Measurements from ENCODE around the gene TRIM66.

The TRIM66 gene, protein sequence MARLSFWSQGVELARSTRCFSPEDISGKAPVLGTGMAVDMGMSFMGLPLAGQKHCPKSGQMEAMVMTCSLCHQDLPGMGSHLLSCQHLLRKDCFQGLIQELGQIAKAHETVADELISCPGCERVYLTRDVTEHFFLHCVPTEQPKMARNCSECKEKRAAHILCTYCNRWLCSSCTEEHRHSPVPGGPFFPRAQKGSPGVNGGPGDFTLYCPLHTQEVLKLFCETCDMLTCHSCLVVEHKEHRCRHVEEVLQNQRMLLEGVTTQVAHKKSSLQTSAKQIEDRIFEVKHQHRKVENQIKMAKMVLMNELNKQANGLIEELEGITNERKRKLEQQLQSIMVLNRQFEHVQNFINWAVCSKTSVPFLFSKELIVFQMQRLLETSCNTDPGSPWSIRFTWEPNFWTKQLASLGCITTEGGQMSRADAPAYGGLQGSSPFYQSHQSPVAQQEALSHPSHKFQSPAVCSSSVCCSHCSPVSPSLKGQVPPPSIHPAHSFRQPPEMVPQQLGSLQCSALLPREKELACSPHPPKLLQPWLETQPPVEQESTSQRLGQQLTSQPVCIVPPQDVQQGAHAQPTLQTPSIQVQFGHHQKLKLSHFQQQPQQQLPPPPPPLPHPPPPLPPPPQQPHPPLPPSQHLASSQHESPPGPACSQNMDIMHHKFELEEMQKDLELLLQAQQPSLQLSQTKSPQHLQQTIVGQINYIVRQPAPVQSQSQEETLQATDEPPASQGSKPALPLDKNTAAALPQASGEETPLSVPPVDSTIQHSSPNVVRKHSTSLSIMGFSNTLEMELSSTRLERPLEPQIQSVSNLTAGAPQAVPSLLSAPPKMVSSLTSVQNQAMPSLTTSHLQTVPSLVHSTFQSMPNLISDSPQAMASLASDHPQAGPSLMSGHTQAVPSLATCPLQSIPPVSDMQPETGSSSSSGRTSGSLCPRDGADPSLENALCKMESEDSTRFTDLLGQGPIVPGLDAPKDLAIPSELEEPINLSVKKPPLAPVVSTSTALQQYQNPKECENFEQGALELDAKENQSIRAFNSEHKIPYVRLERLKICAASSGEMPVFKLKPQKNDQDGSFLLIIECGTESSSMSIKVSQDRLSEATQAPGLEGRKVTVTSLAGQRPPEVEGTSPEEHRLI (N-terminal part only)

DNA sequence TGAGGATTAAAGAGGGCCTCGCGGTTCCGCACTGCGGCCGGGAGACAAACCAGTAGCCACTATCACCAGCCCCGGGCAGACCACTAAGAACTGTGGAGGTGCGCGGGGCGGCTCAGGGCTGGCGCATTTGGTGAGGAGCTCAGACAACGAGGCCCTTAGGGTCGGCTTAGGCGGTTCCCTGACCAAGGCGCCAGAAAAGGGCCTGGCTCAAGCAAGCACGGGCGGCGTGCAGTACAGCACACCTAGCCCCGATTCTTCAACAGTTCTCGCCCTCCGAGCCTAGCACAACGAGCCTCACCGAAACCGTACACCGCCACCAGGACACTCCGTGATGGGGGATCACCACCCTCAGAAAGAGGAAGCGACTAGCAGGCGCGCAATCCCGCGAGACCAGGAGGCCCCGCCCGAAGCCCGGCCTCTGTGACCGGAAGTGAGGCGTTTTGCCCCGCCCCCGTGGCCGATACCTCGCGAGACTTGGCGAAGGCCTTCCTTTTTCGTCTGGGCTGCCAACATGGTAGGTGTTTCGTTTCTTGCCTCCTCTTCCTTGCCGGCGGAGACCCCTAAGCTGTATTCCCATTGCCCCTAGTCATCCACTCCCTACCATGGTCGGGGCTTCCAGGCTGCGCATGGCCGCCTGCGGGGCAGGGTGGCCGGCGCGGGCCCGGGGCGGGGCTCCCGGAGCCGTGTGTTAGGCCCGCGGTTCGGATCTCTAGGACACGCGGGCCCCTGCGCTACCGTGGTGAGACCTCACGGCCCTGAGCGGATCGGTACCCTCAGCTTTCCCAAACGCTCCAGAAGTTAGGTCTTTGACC is at the start of gene TRIM66, which contains the start of gene RPL27A:
TRIM66 (minus strand) TSS at position 363 of the 812 bp plus-strand sequence. CDS start 10,391 bp downstream, outside the sequence.
RPL27A (plus strand) TSS at position 490 of the 812 bp plus-strand sequence; CDS start at position 512, 22 bp downstream.
- peak; percentile 86 to 99 (median 95) for DNase-seq

DNA sequence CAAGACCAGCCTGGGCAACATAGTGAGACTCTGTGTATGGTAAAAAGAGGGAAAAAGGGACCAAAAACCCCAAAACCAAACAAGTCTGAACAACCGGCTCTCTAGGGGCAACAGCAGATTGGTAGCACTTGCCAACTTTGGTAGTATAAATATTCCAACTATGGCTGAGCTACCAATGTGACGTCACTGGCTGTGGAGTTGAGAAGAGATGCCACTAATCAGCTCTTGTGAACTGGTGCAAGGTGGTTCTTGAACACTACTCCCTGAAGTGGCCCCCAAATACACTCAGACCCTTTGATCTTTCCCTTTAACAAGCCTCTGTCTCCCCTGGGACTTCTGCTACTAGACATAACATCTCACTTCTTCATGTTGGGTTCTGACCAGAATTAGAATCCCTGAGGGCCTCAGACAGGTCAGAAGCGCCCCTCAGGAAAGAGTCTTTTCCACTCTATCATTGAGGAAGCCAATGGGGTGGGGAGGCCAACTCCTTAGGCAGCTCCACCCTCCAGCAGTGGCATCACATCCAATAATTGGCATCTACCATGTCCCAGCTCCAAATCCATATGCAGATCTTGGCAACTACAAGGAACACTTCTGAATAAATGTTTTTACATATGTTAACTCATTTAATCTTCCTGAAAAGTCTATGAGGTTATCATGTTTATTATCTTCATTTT is 49.3 kb upstream of the TRIM66 start:
- no peak for DNase-seq

DNA sequence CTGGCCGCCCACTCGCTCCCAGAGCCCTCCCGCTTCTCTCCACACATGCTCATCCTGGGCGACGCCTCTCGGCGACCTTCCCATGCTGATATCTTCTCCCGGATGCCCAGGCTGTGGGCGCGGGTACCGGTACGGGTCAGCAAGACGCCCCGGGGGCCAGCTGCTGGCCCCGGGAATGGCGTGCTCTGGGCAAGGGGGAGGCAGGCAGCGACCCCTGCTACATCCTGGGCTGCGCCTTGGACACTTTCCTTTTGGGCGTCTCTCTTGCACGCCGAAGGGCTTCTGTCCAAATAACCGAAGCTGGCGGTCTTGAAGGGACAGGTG is 48.2 kb upstream of the TRIM66 start:
- DNase-seq = no peak

DNA sequence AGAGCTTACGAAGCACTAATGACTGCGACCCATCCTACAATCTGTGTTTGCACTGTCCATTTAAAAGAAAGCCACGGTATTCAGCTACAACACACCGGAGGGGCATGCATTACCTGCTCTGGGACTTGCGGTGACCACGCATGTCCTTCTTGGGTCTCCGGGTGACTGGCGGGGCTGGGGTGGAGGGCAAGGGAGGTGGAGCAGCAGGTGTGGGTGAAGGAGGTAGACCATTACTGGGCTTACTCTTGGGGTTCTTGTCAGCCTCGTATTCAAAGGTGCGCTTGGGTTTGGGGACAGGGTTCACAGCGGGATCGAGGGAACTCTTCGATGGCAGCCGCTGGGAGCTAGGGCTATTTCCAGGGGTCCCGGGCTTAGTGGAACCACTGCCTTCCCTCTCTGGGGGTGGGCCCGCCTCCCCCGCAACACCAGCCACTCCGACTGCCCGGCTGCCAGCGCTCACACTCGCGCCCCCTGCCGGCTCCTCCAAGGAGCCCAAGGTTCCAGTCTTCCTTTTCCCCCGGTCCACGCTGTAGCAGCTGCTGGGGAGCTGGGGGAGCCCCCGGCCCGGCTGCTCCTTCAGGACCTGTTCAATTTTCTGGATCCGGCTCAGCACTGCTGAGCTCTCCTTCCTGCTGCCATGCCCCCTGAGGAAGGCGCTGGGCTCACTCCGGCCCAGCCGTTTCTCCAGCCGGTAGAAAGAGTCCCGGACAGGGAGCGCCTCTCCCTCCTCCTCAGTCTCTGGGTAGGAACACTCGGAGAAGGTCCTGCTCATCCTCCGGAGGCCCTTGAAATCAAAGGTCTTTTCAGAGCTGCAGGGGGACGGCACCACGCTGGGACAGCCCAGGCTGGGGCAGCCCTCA is 47.6 kb upstream of the TRIM66 start:
- DNase-seq = no peak

DNA sequence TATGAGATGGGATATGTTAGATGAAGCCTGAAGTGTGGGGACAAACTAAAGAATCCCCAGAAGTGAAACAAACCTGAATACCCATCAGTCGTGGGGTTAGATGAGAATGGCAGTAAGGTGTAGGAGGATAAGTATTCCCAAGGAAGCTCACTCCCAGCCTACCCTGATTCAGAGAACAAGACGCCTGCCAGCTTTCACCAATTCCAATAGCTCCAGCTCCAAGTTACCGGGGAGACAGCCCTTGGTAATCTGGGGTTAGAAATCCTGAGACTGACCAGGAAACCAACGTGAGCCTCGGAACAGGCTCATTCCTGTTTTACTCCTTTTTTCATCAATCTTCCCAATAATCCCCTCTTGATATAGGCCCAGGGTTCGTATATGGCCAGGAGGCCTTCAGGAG is 46.6 kb upstream of the TRIM66 start:
- peak in 2 of 58 donors; percentile 7 to 41 for DNase-seq

DNA sequence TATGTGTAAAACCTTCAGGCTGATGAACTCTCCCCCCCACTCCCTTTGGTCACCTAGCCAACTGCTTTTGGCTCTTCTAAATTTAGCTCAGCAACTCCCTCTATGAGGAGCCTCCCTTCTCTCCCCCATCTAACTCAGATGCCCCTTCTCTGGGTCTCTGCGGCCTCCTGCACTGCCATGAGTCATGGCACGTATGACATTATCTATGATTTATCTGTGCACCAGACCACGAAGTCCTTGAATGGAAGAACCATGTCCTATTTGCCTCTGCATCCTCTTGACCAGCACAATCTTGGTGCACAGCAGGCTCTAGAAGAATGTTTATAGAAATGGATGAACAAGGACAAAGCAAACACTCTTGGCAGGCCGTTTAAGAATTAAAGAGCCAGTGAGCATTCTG is 46.1 kb upstream of the TRIM66 start:
- no peak for DNase-seq

DNA sequence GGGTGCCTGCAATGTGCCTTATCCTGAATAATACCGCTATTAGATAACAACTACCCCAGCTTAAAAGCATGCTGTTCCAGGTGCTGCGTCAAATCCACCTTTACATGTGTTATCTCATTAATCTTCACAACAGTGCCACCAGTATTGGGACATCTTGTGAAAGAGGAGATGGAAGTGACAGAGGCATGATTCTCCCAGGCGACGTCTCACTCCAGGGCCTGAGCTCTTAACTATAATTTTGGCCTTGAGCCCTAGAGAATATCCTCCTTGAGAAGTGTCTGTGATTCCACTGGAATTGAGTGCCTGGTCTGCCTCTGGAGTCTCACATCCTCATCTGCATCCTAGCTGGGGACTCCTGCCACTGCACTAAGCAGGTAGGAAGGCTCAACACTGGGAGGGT is 43.9 kb upstream of the TRIM66 start:
- DNase-seq = no peak

DNA sequence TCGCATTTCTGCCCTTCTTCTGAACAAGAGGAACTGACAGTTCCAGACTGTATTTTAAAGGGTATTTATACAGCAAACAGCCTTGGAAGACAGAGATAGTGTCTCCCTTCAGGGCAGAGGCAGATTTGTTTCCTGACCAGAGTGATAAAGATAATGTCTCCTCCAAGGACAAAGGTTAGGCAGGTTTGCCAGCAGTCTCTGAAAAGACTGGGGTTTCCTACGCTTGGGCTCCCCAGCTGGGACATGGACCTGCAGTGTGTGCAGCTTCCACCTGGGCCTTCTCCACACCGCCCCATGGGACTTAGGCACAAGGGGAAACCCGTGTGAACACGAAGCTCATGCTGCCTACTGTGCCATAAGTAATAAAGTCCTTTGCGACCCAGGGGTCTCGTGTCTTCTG is 42.2 kb upstream of the TRIM66 start:
- no peak for DNase-seq

DNA sequence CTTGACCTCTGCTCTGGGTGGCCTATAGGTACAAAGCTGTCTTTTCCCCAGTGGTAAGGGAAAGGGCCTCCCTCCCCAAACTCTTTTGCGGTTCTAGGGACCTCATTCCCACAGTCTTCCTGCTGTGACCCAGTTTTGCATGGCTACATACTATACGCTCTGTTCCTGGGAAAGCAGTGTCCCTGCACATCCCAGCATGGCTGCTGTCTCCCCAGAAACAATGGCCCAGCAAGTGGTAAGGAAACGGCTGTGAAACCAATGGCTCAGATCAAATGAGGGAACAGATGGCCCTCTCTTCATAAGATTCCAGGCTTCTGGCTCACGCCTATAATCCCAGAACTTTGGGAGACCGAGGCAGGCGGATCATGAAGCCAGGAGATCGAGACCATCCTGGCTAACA is 41.2 kb upstream of the TRIM66 start:
- no peak for DNase-seq

DNA sequence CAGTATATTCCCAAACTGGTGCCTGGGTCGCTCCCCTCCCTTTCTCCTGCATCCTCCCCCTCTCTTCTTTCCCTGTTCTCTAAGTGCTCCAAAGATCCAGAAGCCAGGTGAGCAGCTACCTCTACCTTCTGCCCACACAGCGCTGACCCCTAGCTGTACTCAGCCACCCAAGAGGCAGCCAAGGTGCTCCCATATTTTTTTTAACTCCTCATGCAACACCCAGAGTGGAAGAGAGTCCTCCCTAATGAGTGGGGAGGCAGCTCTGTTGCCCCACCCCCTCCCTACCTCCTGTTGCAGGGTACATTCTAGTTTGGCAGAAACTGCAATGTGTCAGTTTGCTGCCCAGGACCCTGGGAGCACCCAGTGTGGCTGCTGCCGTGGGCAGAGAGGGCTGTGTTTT is 40.3 kb upstream of the TRIM66 start:
- DNase-seq = no peak

DNA sequence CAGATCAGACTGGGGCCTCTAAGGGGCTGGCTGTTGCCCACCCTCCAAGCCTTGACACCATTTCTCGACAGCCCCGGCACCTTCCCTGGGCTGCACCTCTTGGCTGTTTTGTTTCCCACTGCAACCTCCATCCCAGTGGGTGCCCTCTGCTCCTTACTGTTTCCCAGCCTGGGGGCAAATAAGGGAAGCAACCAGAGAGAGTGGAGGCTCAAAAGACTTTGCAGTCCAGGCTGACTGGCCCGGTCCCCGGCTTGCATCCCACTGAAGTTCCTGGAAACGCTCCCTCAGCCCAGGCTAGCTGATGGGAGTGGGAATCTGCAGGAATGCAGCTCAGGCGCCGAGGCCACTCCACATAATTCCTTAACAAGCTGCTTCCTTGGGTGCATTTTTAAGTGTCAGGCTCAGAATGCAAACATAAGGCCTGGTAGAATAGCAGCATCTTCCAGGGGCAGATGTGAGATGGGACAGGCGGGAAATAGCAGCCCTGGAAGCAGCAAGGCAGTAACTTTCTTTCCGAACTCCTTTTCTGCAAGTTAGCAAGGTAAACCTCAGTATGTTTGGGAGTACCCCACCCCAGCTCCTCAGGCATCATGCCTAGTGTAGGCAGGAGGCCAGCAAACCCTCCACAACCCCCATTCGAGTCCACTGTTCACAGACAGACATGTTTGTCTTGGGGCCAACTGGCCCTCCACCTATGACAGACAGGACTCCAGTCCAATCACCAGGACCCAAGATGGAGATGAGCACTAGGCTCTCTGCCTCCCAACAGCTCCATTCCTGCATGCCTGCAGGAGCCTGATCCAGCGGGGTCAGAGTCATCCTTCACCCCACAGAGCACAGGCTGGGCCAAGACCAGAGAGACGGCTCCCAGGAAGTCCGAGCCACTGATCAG is 39.4 kb upstream of the TRIM66 start:
- no peak for DNase-seq

DNA sequence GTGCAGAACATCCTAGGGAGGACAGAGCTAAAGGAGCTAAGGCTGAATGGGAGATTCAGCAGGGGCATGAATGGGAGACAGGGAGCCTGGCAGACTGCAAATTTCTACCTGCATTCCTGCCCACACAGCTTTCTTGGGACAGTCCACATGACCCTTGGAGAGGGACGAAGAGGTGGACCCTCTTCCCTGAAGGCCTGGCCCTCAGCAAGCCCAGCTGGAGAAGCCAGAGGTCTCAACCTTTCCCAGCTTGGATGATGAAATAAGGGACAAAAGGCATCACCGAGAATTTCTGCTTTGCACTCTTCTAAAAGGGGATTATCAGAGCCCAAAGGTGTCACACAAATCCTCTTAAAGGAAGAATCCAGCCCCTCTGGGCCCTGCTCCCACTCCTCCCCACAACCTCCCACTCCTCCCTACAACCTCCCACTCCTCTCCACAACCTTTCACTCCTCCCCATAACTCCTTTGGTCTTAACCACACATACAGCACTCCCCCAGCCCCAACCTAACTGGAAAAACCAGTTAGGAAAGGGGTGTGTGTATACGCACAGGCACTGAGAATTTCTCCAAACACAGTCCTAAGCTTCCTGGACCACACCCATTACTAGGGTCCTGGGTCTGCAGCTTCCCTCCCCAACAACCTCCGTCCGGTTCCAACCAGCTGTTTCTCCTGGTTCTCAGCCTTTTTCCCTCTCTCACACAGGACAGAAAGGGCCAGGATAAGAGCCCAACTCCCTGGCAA is 38.6 kb upstream of the TRIM66 start:
- DNase-seq = no peak

DNA sequence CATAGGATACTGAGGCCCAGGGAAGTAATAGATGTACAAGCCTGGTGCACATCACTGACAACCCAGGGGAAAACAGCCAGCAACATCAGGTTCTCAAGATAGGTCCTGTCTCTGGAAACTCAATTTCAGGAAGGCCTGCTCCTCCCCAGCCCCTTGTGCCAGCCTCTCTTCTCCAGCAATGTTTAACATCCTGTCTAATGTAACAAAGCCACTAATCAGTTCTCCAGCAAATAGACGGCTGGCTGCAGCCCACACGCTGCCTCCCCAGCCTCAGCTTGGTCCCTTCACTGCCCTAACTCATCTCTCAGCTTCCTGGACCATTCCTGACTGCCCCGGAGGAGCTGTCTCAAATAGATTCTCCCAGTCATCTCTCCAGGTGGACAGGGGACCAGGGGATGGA is 37.9 kb upstream of the TRIM66 start:
- no peak for DNase-seq

DNA sequence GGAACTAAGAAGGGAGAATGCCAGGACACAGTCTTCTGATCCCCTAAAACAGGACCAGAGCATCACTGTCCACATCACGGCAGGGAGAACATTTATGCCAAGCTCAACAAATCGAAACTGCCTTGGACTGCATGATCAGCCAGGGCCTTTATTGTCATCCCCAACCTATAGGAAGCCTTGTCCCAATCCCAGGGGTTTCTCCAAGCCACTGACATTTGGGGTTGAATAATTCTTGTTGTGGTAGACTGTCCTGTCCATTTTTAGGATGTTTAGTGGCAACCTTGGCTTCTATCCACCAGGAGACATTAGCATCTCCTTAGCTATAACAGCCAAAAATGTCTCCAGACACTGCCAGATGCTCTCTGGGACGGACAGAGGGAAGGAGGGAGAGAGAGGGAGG is 37.3 kb upstream of the TRIM66 start:
- DNase-seq = peak in 1 of 58 donors; percentile 26

DNA sequence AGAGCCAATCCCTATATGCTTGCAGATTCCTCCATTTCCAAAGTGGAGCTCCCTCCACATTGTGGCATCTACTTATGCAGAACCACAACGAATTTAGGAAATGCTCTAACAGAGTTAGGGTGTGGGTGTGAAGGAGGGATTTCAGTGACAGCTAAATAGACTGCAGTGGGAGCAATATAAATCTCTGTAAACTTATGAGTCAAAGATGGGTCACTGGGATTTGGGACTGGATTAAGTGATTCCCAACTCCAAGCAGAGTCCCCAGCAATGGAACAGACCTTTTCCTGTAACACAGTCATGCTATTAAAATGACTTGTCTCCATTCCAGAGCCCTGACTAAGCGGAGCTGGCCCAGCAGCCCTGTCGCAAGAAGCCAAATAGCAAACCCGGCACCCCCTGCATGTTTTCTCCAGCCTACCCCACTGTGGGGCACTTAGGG is 36.8 kb upstream of the TRIM66 start:
- DNase-seq = peak in 7 of 58 donors; percentile 10 to 50 (median 32)

DNA sequence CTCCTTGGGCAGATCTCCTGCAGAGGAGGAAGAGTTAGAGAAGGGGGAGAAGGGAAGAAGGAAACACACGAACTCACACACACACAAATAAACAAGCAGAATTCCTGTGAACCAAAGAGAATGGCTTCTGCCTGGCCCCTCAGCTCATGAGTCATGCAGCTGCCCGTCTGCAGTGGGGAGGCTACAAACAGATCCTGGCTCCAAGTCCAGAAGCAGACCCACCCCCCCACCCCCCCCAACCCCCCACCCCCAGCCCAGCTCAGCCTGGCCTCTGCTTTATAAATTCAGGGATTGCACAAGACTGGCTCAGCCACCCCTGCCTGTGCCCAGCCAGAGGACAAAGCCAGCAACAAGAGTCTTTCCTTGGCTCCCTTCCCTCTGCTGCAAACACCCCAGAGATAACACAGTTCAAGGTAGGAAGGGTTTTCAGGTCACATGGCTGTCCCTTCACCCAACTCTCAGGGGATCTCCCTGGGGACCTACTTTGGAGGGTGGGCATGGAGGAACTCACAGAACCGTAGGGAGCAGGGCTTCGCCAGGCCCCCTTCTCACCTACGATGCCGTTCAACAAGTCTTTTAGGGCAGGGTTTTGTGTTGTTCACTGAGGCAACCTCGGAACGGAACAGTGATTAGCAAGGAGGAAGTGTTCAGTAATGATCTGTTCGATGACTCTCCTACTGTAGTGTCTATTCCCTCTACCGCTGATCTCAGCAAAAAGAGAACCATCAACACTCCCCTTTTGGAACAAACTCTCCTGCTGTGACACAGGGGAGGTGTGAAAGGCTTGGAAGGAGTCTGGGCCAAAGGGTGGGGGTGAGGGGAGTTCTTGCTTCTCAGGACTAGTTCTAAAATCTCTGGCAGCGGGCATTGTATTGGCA is 35.6 kb upstream of the TRIM66 start:
- peak in 21 of 58 donors; percentile 10 to 66 (median 36) for DNase-seq

DNA sequence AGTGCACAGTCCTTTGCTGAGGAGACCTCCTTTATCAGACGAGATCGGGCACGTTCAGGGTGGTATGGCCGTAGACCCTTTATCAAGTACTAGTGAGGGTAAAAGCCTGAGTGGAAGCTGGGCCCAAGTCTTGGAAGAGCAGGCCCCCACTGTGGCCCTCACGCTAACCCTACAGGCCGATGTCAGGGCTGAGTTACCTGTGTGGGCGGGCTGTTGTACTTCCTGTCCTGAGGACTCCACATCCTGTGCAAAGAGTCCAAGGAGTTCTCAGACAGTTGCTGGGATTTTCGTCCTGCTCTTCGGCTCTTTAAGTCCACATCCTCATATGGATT is 35.0 kb upstream of the TRIM66 start:
- no peak for DNase-seq
